H9 (cell line): Measurements from ENCODE around the gene ANK3. TPM values are rescaled to one million over a fixed set of nuclear protein-coding genes. Genes with fewer than 3 reads are reported as not detected.

Experiments
- DNase-seq: peaks from one replicate; pipeline ENCODE4 v3.0.0-alpha.2; 2017
- H2AFZ ChIP-seq: one replicate; pipeline ENCODE4 v1.6.1; 2013; ENCODE audit warnings: mild to moderate bottlenecking, low read length, control low read depth, moderate library complexity
- H2AK5ac ChIP-seq: 2 replicates; pipeline ENCODE4 v1.6.1; 2013; ENCODE audit warnings: low read length, control low read depth, mixed read lengths; ENCODE audit not compliant: insufficient read length
- H2BK120ac ChIP-seq: one replicate; pipeline ENCODE4 v1.6.1; 2013; ENCODE audit warnings: low read depth, mild to moderate bottlenecking, low read length, control low read depth, inconsistent platforms; ENCODE audit not compliant: poor library complexity, severe bottlenecking
- H2BK12ac ChIP-seq: 2 replicates; pipeline ENCODE4 v1.6.1; 2013; ENCODE audit warnings: low read length, control low read depth, mixed read lengths, low read depth; ENCODE audit not compliant: insufficient read length
- H2BK15ac ChIP-seq: 2 replicates; pipeline ENCODE4 v1.6.1; 2013; ENCODE audit warnings: low read depth, low read length, control low read depth
- H2BK20ac ChIP-seq: one replicate; pipeline ENCODE4 v1.6.1; 2013; ENCODE audit warnings: low read depth, mild to moderate bottlenecking, low read length, control low read depth, inconsistent platforms; ENCODE audit not compliant: poor library complexity, severe bottlenecking
- H2BK5ac ChIP-seq: 2 replicates; pipeline ENCODE4 v1.6.1; 2013; ENCODE audit warnings: low read length, control low read depth, mixed read lengths; ENCODE audit not compliant: insufficient read length
- H3K14ac ChIP-seq: 2 replicates; pipeline ENCODE4 v1.6.1; 2013; ENCODE audit warnings: low read length, control low read depth; ENCODE audit not compliant: insufficient read depth
- H3K18ac ChIP-seq: 2 replicates; pipeline ENCODE4 v1.6.1; 2013; ENCODE audit warnings: low read depth, mild to moderate bottlenecking, mixed read lengths, low read length, control low read depth; ENCODE audit not compliant: insufficient read length
- H3K23ac ChIP-seq: 2 replicates; pipeline ENCODE4 v1.6.1; 2013; ENCODE audit warnings: low read length, control low read depth, mixed read lengths, low read depth; ENCODE audit not compliant: insufficient read length
- H3K23me2 ChIP-seq: 2 replicates; pipeline ENCODE4 v1.6.1; 2013; ENCODE audit warnings: low read depth, mild to moderate bottlenecking, mixed read lengths, low read length, control low read depth; ENCODE audit not compliant: insufficient read length, poor library complexity, severe bottlenecking
- H3K27ac ChIP-seq: 2 replicates; pipeline ENCODE4 v1.5.1; 2013; ENCODE audit warnings: low read length, control low read depth, mixed read lengths, low read depth; ENCODE audit not compliant: insufficient read length
- H3K27me3 ChIP-seq: 2 replicates; pipeline ENCODE4 v1.6.1; 2013; ENCODE audit warnings: low read length, control low read depth, inconsistent platforms; ENCODE audit not compliant: insufficient read depth
- H3K4ac ChIP-seq: 2 replicates; pipeline ENCODE4 v1.6.1; 2013; ENCODE audit warnings: low read depth, mild to moderate bottlenecking, control low read depth, inconsistent platforms, low read length, moderate library complexity
- H3K4me1 ChIP-seq: 2 replicates; pipeline ENCODE4 v1.6.1; 2013; ENCODE audit warnings: low read length, control low read depth, inconsistent platforms; ENCODE audit not compliant: insufficient read depth
- H3K4me2 ChIP-seq: 2 replicates; pipeline ENCODE4 v1.6.1; 2013; ENCODE audit warnings: low read length, control low read depth, mixed read lengths; ENCODE audit not compliant: insufficient read length, insufficient read depth
- H3K56ac ChIP-seq: 2 replicates; pipeline ENCODE4 v1.6.1; 2013; ENCODE audit warnings: low read depth, mild to moderate bottlenecking, mixed read lengths, low read length, control low read depth; ENCODE audit not compliant: insufficient read length
- H3K79me1 ChIP-seq: 2 replicates; pipeline ENCODE4 v1.6.1; 2013; ENCODE audit warnings: low read depth, mild to moderate bottlenecking, moderate library complexity, low read length, control low read depth, inconsistent platforms; ENCODE audit not compliant: insufficient read depth, poor library complexity, severe bottlenecking
- H3K79me2 ChIP-seq: 2 replicates; pipeline ENCODE4 v1.6.1; 2013; ENCODE audit warnings: low read length, control low read depth, inconsistent platforms; ENCODE audit not compliant: insufficient read depth
- H3K9ac ChIP-seq: 2 replicates; pipeline ENCODE4 v1.6.1; 2013; ENCODE audit warnings: low read length, control low read depth, mixed read lengths; ENCODE audit not compliant: insufficient read length; ENCODE audit errors: extremely low read depth
- H3K9me3 ChIP-seq: one replicate; pipeline ENCODE4 v1.6.1; 2013; ENCODE audit warnings: low read depth, low read length, inconsistent platforms; ENCODE audit not compliant: control insufficient read depth
- H3T11ph ChIP-seq: one replicate; pipeline ENCODE4 v1.6.1; 2013; ENCODE audit warnings: mild to moderate bottlenecking, low read length, control low read depth, inconsistent platforms
- H4K20me1 ChIP-seq: one replicate; pipeline ENCODE4 v1.6.1; 2013; ENCODE audit not compliant: control insufficient read depth, insufficient read length, insufficient read depth
- H4K5ac ChIP-seq: 2 replicates; pipeline ENCODE4 v1.6.1; 2013; ENCODE audit warnings: low read depth, mild to moderate bottlenecking, mixed read lengths, low read length, control low read depth; ENCODE audit not compliant: insufficient read length
- H4K8ac ChIP-seq: replicated peaks from 2 replicates; pipeline ENCODE4 v1.6.1; 2013; ENCODE audit warnings: low read length, control low read depth, mixed read lengths, low read depth; ENCODE audit not compliant: insufficient read length
- H4K91ac ChIP-seq: 2 replicates; pipeline ENCODE4 v1.6.1; 2013; ENCODE audit warnings: low read depth, mild to moderate bottlenecking, moderate library complexity, mixed read lengths, low read length, control low read depth; ENCODE audit not compliant: insufficient read length
- H3K27ac Mint-ChIP-seq, 3 experiments: 2 replicates in 2 of 3; 3 replicates in 1 of 3; pipeline ENCODE4 v1.8.0; 2020 to 2021; ENCODE audit warnings: mixed read lengths in 3 of 3, mild to moderate bottlenecking in 1 of 3, moderate library complexity in 1 of 3
- H3K27me3 Mint-ChIP-seq: 2 replicates; pipeline ENCODE4 v1.8.0; 2021; ENCODE audit warnings: low read depth, mild to moderate bottlenecking, moderate library complexity, mixed read lengths
- H3K36me3 Mint-ChIP-seq, 3 experiments: 2 replicates in 2 of 3; 3 replicates in 1 of 3; pipeline ENCODE4 v1.8.0; 2020 to 2021; ENCODE audit warnings: low read depth in 3 of 3, mixed read lengths in 3 of 3; ENCODE audit not compliant: insufficient read depth in 1 of 3
- H3K4me1 Mint-ChIP-seq, 2 experiments: 2 replicates each; pipeline ENCODE4 v1.8.0; 2020; ENCODE audit warnings: mixed read lengths in 2 of 2
- H3K4me3 Mint-ChIP-seq, 2 experiments: 2 replicates in 1 of 2; 3 replicates in 1 of 2; pipeline ENCODE4 v1.8.0; 2020 to 2021; ENCODE audit warnings: mild to moderate bottlenecking in 2 of 2, mixed read lengths in 2 of 2, moderate library complexity in 1 of 2
- H3K9me3 Mint-ChIP-seq, 2 experiments: 2 replicates in 1 of 2; 3 replicates in 1 of 2; pipeline ENCODE4 v1.8.0; 2020; ENCODE audit warnings: mild to moderate bottlenecking in 2 of 2, mixed read lengths in 2 of 2, moderate library complexity in 1 of 2
- WGBS: extraction: QIAGEN DNeasy Blood & Tissue Kit; methylation state at CpG from one replicate; pipeline ENCODE4 v1.1.7; 2013; ENCODE audit warnings: missing lambda C conversion rate, low lambda C conversion rate, mixed read lengths; ENCODE audit not compliant: insufficient read length; ENCODE audit errors: extremely low coverage; 5-methylcytosine and 5-hydroxymethylcytosine counted together
- total RNA-seq: library from RNA; stranded (reverse); gene quantifications from 2 replicates; pipeline ENCODE4 v1.2.1, GENCODE V29; 2021
- TF ChIP-seq, protein P1 (sequence below): fragments of 200-600 bp; sonication (generic); conservative IDR thresholded peaks from 3 replicates; pipeline ENCODE4 v1.8.0; 2021; ENCODE audit warnings: antibody characterized with exemption, mild to moderate bottlenecking

ANK3 gene
- total RNA-seq, 1 experiment from 2014 or later: 59.6 TPM

- Mint-ChIP-seq H3K27me3 (no peaks in the 10 kb centered on the region), H3K4me1 (peaks cover 41 to 44% of the 10 kb centered on the region in 2 experiments), H3K27ac (no peak overlapping the region), H3K9me3 (no peaks in the 10 kb centered on the region), H3K4me3 (no peak overlapping the region), H3K36me3 (no peaks in the 10 kb centered on the region)
- H3K9ac ChIP-seq: no peak overlapping the region
- no peak overlapping the region for H3T11ph ChIP-seq
- H3K56ac ChIP-seq: no peak overlapping the region
- no peak overlapping the region for H2AK5ac ChIP-seq
- no peak overlapping the region for H3K18ac ChIP-seq
- H2BK15ac ChIP-seq: no peak overlapping the region
- H3K4ac ChIP-seq: no peak overlapping the region
- H2AFZ ChIP-seq: no peak overlapping the region
- H4K20me1 ChIP-seq: no peaks in the 10 kb centered on the region
- no peak for DNase-seq
- no peak overlapping the region for H3K23ac ChIP-seq
- peaks cover 2% of the 10 kb centered on the region; the same call in 1 of the 2 replicates for H3K4me1 ChIP-seq
- no peaks in the 10 kb centered on the region for H3K79me1 ChIP-seq
- no peak overlapping the region for H4K8ac ChIP-seq
- WGBS: no CpG with 5 or more reads among the region's 5 CpGs
- no peak overlapping the region for H4K91ac ChIP-seq
- no peak overlapping the region for H2BK5ac ChIP-seq
- H3K4me2 ChIP-seq: no peak overlapping the region
- H3K9me3 ChIP-seq: no peaks in the 10 kb centered on the region
- no peaks in the 10 kb centered on the region for H3K79me2 ChIP-seq
- no peak overlapping the region for H3K27ac ChIP-seq
- H3K14ac ChIP-seq: no peak overlapping the region
- no peak overlapping the region for H4K5ac ChIP-seq
- TF ChIP-seq, protein P1, sequence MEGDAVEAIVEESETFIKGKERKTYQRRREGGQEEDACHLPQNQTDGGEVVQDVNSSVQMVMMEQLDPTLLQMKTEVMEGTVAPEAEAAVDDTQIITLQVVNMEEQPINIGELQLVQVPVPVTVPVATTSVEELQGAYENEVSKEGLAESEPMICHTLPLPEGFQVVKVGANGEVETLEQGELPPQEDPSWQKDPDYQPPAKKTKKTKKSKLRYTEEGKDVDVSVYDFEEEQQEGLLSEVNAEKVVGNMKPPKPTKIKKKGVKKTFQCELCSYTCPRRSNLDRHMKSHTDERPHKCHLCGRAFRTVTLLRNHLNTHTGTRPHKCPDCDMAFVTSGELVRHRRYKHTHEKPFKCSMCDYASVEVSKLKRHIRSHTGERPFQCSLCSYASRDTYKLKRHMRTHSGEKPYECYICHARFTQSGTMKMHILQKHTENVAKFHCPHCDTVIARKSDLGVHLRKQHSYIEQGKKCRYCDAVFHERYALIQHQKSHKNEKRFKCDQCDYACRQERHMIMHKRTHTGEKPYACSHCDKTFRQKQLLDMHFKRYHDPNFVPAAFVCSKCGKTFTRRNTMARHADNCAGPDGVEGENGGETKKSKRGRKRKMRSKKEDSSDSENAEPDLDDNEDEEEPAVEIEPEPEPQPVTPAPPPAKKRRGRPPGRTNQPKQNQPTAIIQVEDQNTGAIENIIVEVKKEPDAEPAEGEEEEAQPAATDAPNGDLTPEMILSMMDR: peak; percentile 50
- no peak overlapping the region for H2BK20ac ChIP-seq
- no peak overlapping the region for H2BK120ac ChIP-seq
- H3K23me2 ChIP-seq: no peaks in the 10 kb centered on the region
- H2BK12ac ChIP-seq: no peak overlapping the region
- H3K27me3 ChIP-seq: no peaks in the 10 kb centered on the region
Measured at GRCh38 chr10:60335708-60336107, 54.0 kb downstream of the ANK3 start.
